NT2/D1 (cell line): ENCODE data around the gene LHFPL5.

Source experiments
- SUZ12 ChIP-seq: IDR thresholded peaks from 2 replicates; pipeline ENCODE4 v1.6.1; 2011; ENCODE audit not compliant: insufficient read length, insufficient read depth; ENCODE audit errors: extremely low read depth
- YY1 ChIP-seq: IDR thresholded peaks from 2 replicates; pipeline ENCODE4 v1.6.1; 2011; ENCODE audit not compliant: insufficient read length, insufficient read depth
- ZNF274 ChIP-seq: IDR thresholded peaks from 2 replicates; pipeline ENCODE4 v1.6.1; 2011; ENCODE audit warnings: mild to moderate bottlenecking, low read depth, low read length

DNA sequence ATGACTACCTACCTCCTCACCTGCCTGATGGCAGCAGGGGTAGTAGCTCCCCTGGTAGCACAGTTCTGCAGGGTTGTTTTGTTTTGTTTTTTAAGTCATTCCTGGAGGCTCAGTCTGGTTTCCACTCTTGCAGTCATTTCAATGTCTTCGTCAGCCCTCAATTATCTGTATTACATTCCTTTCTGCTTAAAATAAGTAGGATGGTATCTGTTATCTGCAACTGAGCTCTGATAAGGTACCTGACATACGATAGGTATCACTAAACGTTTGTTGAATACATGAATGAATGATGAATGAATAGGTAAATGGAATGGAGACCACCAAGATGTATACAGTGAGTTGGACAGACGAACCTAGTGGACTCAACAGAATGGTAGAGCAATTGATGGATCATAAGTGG, 35.9 kb upstream of the LHFPL5 start:
- TF ChIP-seq YY1 (no peak), SUZ12 (no peak), ZNF274 (no peak)
